AG09319 (cell line): ENCODE measurements around the gene BABAM1.

ENCODE experiments used
- DNase-seq: peaks from one replicate; pipeline ENCODE4 v3.0.0-alpha.2; 2010; ENCODE audit warnings: low read depth; ENCODE audit errors: extremely low read depth
- TF ChIP-seq, protein P1 (sequence below): IDR thresholded peaks from 2 replicates; pipeline ENCODE4 v1.5.1; 2011; ENCODE audit warnings: low read depth, mild to moderate bottlenecking, inconsistent platforms, low read length, moderate library complexity

BABAM1 gene

DNA sequence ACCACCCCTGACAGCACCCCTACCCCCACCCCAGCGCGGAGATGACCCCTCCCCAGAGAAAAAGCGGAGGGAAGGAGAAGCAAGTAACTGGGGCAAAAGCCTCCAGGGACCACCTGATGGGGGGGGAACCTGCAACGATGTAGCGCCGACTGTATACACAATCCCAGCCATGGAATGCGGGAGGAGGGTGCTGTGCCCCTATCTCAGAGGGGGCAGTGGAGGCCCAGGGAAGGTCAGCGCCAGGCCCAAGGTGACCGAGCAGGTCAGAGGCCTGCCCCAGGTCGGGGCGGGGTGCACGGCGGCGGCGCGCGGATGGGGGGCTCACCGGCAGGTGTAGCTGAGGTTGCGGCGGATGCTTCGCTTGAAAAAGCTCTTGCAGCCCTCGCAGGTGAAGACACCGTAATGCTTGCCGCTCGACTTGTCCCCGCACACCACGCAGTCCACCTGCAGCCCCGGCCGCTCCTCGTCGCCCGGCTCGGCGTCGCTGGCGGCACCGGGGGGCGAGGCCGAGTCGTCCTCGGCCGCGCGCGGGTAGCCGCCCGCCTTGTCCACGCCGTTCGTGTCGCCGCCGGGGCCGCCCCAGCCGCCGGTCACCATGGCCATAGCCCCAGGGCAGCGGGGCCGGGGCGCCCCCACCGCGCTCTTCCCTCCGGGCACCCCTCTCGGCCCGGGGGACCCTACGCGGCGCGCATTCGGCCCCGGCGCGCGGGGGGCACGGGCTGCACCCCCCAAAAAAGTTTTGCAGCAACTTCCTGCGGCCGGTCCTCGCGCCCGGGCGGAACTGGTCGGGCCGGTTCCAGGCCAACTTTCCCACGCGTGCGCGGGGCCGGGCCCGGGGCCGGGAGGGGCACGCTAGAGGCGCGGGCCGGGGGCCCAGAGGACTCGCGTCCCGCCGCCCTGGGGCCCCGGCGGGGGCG, 22.4 kb upstream of the BABAM1 start:
- no peak for DNase-seq
- TF ChIP-seq, protein P1, sequence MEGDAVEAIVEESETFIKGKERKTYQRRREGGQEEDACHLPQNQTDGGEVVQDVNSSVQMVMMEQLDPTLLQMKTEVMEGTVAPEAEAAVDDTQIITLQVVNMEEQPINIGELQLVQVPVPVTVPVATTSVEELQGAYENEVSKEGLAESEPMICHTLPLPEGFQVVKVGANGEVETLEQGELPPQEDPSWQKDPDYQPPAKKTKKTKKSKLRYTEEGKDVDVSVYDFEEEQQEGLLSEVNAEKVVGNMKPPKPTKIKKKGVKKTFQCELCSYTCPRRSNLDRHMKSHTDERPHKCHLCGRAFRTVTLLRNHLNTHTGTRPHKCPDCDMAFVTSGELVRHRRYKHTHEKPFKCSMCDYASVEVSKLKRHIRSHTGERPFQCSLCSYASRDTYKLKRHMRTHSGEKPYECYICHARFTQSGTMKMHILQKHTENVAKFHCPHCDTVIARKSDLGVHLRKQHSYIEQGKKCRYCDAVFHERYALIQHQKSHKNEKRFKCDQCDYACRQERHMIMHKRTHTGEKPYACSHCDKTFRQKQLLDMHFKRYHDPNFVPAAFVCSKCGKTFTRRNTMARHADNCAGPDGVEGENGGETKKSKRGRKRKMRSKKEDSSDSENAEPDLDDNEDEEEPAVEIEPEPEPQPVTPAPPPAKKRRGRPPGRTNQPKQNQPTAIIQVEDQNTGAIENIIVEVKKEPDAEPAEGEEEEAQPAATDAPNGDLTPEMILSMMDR = no peak

DNA sequence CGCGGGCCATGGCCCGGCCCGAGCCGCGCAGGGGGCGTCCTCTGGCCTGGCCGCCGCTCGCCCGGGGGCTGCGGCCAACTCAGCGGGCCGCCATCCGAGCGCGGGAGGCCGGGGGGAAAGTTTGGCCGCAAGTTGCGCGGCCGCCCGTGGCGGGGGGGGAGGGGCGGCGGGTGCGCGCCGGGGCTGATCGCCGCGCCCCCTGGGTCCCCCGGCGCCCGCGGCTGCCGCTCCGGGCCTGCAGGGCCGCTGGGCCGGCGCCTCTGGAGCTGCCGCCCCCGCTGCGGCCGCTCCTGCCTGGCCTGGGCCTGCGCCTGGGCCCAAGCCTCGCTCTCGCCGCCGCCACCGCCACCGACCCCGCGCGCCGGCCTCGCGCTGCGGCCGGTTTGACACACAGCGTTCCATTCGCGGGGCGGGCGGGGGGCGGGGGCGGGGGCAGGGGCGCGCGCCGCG, 21.7 kb upstream of the BABAM1 start, which contains the start of gene NR2F6:
Gene NR2F6 (minus strand): TSS at position 385 of the 450 bp plus-strand sequence. CDS start 699 bp downstream, outside the sequence.
- no peak for DNase-seq
- TF ChIP-seq, protein P1 = no peak

GRCh38 chr19:17246681-17247425, 20.4 kb upstream of the BABAM1 start:
- TF ChIP-seq, protein P1 = no peak
- DNase-seq = no peak

GRCh38 chr19:17248011-17248776, 19.0 kb upstream of the BABAM1 start:
- TF ChIP-seq, protein P1 = no peak
- DNase-seq = no peak

DNA sequence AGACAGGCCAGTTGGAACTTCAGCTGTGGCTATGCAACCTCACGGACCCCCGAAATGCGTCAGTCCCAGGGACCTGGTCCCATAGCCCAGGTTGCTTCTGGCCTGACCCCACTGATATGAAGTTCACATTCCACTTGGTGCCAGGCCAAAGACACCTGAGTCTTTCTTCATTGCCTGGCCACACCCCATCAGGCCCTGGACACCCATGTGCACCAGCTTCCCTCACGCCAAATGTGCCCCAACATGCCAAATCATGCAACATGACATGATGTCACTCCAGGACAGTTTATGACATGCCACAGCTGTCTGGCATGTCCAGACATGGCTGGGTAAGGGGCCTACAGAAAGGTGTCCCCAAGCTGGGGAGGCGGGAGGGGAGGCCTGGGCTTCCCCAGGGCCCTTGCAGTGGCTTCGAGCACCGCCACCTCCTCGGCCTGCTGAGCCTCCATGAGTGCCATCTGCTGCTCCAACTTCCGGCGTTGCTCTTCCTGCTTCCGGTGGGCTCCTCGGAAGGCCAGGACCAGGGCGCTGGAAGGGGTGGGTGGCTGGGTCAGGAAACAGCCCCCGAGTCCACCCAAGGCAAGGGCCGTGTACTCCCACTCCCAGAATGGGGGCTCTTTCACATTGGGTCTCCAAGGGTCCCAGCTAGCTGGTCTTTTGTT, 17.2 kb upstream of the BABAM1 start:
- DNase-seq = no peak
- TF ChIP-seq, protein P1 = no peak

DNA sequence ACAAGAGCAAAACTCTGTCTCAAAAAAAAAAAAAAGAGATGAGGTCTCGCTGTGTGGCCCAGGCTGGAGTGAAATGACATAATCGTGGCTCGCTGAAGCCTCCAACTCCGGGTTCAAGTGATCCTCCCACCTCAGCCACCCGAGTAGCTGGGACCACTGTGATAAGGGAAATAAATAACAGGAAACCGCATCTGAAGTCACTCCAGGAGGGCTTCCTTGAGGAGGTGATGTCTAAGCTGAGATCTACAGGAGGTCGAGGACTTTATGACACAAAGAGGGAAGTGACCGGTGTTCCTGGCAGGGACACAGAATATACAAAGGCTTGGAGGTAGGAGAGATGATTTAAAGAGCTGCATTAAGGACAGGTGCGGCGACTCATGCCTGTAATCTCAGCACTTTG, 12.6 kb upstream of the BABAM1 start:
- TF ChIP-seq, protein P1 = no peak

More for the DNA sequence above, 12.6 kb upstream of the BABAM1 start:
- no peak for DNase-seq
